HG03354 (cell line): ENCODE measurements around the gene PLCD1.
"Not testable (repeated sequence)": the region's sequence is repeated elsewhere in the genome, so short reads cannot be mapped to it uniquely, and the experiment has no call there.

Experiments used
- ATAC-seq: cut with Tn5 transposase; IDR thresholded peaks from one replicate; pipeline ENCODE4 v1.9.1; 2021; ENCODE audit warnings: mild to moderate bottlenecking; ENCODE audit not compliant: unreplicated experiment, poor library complexity, severe bottlenecking

PLCD1 gene

DNA sequence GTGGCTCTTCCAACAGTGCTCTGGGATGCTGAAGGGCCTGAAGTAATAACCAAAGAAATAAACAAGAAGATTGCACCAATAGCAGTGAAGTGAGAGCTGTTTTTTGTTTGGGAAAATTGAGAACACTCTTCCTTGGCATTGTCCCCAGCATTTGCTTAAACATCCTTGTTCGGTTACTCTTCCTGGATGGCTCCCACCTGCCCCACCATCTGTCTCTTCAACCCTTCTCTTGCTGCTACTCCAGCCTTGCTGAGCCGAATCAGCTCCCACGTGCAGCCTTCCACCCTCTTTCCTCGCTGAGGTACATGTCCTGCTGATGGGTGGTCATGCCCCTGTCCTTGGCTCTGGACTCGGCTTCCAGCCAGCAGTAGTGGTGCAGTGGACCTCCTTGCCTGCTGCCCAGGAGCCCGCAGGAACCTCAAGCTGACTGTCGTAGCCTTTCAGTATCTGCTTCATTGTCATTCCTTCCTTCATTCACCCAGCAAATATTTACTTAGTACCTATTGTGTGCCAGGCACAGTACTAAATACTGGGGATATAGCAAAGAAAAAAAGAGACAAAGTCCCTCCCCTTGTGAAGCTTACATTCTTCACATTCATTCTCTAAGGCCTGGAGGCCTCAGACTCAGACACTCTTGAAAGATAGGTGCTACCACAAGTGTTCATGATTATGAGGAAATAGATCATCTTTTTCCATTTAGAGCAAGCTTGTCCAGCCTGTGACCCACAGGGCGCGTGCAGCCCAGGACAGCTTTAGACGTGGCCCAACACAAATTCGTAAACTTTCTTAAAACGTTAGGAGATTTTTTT, 56.0 kb downstream of the PLCD1 start:
- no peak for ATAC-seq

DNA sequence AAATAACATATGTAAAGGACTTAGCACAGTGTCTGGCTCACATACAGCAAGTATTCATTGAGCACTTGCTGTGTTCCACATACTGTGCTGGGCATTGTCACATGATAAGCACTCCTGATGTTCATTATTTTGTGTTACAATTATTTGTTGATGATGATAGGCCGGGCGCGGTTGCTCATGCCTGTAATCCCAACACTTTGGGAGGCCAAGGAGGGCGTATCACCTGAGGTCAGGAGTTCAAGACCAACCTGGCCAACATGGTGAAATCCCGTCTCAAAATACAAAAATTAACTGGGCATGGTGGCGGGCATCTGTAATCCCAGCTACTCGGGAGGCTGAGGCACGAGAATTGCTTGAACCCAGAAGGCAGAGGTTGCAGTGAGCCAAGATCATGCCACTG, 57.4 kb downstream of the PLCD1 start:
- ATAC-seq: not testable (repeated sequence)

GRCh38 chr3:37971467-37971866, 58.0 kb downstream of the PLCD1 start:
- ATAC-seq: no peak

- no peak for ATAC-seq
These were observed 58.6 kb downstream of the PLCD1 start for GRCh38 chr3:37970802-37971201.

DNA sequence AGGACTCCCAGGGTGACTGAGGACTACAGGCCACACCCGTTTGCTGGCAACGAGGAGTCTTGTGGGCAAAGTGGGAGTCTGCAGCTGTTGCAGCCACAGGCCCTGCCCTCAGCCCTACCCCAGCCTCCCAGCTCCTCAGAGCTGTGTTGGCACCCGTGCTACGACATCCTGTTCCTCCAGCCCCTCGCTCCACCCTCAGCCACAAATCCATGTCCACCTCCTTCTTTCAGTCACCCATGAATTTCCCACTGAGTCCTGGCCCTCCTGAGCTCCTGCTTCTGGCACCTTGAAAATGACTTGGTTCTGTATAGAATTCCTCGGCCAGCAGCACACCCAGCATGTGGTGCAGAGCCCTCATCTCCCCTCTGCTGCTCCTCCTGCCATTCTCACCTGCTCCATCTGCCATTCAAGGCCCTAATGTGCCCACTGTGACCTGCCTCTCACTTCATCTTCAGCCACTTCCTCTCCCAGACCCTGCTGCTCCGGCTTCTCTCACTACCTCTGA, 59.8 kb downstream of the PLCD1 start:
- ATAC-seq: no peak

DNA sequence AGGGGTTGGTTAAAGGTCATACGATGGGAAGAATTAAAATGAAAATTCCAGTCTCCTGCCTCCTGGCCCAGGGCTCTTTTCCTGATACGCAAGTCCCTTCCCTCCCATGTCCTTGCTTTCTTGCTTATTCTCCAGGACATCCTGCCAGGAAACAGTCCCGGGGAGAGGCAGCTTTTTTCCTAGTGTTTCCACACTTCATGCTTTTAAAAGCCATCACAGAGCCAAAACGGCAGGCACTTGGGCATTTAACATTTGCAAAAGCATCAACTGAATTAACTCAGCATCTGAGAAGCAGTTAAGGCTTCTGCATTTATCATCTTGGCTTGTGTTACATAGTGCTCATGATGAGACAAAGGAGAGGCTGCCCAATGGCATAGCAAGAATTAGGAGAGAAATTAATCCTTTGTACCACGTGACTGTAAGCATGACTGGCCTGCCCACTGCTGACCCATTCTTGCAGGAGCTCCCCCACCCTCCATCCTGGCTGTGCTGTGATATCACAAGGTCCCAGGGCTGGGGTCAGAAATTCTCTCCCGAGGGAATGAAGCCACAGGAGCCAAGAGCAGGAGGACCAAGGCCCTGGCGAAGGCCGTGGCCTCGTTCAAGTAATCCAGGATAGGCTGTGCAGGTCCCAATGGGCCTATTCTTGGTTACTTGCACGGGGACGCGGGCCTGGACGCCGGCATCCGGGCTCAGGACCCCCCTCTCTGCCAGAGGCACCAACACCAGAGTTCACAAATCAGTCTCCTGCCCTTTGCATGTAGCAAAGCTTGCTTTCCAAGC, 60.4 kb downstream of the PLCD1 start:
- no peak for ATAC-seq

DNA sequence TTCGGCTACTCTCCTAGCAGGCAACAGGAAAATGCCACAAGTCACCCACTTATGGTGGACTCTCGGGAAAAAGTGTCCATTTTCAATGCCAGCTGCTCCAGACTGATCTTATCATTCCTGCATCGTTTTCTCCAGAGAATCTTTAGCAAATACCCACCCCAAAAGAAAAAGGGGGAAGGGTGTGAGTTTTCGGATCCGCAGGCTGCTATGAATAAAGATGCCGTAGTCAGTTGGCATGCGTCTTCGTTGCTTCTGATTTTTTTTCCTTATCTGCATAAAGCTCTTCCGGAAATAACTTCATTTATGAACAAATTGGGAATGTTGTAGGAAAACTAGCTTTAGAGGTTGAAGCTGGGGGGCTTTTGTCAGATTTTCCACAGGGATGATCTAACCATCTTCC, 61.2 kb downstream of the PLCD1 start:
- no peak for ATAC-seq

DNA sequence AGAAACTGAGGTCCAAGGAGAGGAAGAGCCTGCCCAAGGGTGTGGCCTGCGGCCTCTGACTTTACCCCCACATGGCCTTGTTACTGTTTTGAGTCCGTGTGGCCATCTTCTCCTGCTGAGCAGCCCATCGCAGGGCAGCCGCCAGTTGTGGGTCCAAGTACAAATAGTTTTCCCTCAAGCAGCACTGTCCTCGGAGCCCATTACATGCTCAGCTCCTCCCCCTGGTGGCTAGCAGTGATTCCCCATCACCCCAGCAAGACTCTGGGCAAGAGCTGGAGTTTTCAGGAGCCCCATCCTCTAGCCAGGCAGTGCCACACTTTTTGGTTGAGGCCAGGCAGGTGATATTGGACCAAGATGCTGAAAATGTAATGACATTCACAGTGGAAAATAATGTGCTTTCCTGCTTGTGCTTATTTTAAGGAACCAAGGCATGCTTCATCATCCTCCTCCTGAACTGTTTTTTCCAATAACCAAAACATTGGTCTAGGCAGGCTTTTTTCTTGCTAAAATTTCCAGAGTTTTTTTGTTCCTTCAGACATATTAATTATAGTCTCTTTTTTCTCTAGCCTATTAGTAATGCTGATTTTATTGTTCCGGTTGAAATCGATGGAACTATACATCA, 62.1 kb downstream of the PLCD1 start:
- ATAC-seq: no peak

DNA sequence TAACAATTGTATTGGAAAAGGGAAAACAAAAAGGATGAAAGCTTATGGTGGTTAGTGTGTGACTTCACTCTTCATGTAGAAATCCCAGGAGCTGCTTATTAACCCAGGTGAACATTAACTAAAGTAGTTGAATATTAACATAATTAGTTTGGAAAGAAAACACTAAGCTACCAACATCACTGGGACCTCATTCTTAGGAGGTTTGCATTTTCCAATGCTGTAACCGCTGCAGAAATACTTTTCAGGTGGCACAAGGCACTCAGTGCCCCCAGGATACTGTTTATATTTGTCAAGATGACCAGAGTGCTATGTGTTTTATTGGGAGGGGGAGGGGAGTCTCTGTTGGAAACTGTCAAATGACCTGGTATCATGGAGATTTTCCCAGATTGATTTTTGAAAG, 64.7 kb downstream of the PLCD1 start:
- no peak for ATAC-seq

DNA sequence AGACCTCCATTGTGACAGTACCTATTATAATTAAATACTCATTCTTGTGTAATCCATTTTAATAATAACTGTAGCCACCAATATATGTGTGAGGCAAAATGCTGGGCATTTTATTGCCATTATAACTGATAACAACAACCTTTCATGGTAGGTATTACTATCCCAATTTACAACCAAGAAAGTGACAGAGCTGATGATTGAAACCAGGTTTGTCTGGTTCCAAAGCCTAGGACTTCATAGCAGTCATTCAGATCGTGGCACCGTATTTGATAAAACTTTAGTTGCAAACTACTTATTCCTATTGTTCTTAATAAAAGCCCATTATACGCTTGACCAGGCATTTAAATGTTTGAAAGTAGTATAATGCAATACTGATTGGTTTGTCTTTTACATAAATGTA, 65.3 kb downstream of the PLCD1 start:
- ATAC-seq: no peak

DNA sequence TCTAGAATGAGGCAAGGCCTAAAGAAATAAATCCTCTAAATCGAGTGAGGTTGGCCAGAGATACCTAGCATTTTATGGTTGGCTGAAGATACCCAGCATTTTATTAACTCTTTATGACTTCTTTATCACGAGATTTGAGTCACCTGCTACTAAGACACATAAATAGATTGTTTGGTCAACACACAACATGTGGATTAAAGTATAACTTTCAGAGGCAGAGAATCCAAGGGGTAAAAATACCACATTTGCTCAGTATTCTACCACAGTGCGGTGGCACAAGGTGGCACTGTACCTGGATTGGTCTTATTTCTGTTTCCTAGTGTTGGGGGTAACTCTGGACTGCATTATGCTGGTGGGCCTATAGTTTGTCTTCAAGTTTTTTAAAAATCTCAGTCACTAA, 65.8 kb downstream of the PLCD1 start:
- no peak for ATAC-seq

GRCh38 chr3:37963016-37963415, 66.4 kb downstream of the PLCD1 start:
- ATAC-seq: no peak

DNA sequence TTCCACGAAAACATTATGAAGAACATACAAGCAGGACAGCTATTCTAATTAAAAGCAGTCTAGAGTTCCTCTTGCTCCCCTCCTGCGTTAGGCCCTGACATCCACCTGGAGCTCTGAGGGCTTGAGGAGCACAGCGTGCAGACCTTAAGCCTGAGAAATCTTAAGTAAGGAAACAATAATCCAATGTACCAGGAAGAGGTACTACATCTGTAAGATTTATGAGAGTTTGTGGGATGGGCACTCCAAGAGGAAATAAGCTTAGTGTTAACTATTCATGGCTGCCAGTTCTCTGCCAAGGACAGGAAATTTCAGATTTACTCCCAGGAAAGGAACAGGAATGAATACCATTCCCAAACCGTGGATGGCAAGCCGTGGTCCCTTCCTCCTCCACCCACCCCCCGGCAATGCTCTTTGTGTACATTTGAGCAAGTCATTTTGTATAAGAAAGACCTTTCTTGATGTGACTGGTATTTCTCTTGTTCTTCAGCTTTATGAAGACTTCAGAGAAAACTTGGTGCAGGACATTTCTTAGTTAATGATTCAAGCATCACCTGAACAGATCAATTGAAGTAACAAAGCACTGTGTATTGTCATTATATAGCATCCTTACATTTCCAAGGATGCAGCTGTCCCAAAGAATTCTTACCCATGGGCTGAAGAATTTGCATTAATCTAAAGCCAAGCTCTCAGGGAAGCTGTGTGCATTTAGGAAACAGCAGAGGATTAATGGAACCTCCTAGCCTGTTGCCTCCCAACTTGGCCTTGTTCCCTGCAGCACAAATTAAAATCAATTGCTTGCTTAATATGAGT, 67.6 kb downstream of the PLCD1 start:
- no peak for ATAC-seq

- peak; percentile 37 for ATAC-seq
These were observed 71.9 kb downstream of the PLCD1 start for GRCh38 chr3:37957539-37957936.
